Naive thymus-derived CD4-positive, alpha-beta T cell (primary cell): Measurements from ENCODE around the gene COG7. TPM values are rescaled to one million over a fixed set of nuclear protein-coding genes. Genes with fewer than 3 reads are reported as not detected.

Experiments used
- ATAC-seq: fragments of 150-1000 bp; cut with Tn5 transposase; 2 replicates; pipeline ENCODE4 v1.10.0; 2021; ENCODE audit warnings: mild to moderate bottlenecking, moderate library complexity
- CTCF ChIA-PET: fragments of 350-600 bp; sonication (Branson Sonifier 250); formaldehyde crosslinking; loops from one replicate; lab custom pipeline; 2021; ENCODE audit warnings: antibody characterized with exemption; lab: Charles Lee
- POLR2A ChIA-PET: fragments of 350-600 bp; sonication (Branson Sonifier 250); formaldehyde crosslinking; loops from one replicate; lab custom pipeline; 2021; ENCODE audit warnings: antibody characterized with exemption, inconsistent platforms; lab: Charles Lee
- DNase-seq, 9 donors: peaks; one replicate each; pipeline versions ENCODE4 v3.0.0 to v3.0.0-alpha.2; 2020 to 2022; ENCODE audit warnings: mixed read lengths in 1 of 9
- H3K27ac ChIP-seq: one replicate; pipeline ENCODE4 v1.7.0; 2013; ENCODE audit warnings: mild to moderate bottlenecking, low read depth, low read length, moderate library complexity
- H3K27me3 ChIP-seq, 2 donors: one replicate each; pipeline ENCODE4 v1.7.0; 2013; ENCODE audit warnings: low read length in 2 of 2, mild to moderate bottlenecking in 2 of 2, moderate library complexity in 2 of 2; ENCODE audit not compliant: control insufficient read depth in 2 of 2, insufficient read depth in 2 of 2
- H3K36me3 ChIP-seq, 3 experiments: 1 replicate in 2 of 3; 2 replicates in 1 of 3; pipeline ENCODE4 v1.7.0; 2013; ENCODE audit warnings: low read length in 3 of 3, mild to moderate bottlenecking in 3 of 3, moderate library complexity in 1 of 3; ENCODE audit not compliant: insufficient read depth in 3 of 3, control insufficient read depth in 2 of 3
- H3K4me1 ChIP-seq, 2 donors: one replicate each; pipeline ENCODE4 v1.7.0; 2013; ENCODE audit warnings: low read length in 2 of 2, mild to moderate bottlenecking in 2 of 2, moderate library complexity in 1 of 2; ENCODE audit not compliant: control insufficient read depth in 2 of 2, insufficient read depth in 2 of 2
- H3K4me3 ChIP-seq: 2 replicates; pipeline ENCODE4 v1.7.0; 2013; ENCODE audit warnings: mild to moderate bottlenecking, low read length
- H3K9me3 ChIP-seq, 3 experiments: 1 replicate in 2 of 3; 2 replicates in 1 of 3; pipeline ENCODE4 v1.7.0; 2013; ENCODE audit warnings: low read length in 3 of 3; ENCODE audit not compliant: control insufficient read depth in 2 of 3
- H3K27ac Mint-ChIP-seq, 9 donors: one replicate each; pipeline ENCODE4 v1.8.0; 2020 to 2022; ENCODE audit warnings: mixed read lengths in 9 of 9, mild to moderate bottlenecking in 8 of 9, moderate library complexity in 5 of 9, inconsistent platforms in 2 of 9
- H3K27me3 Mint-ChIP-seq, 5 donors: one replicate each; pipeline ENCODE4 v1.8.0; 2021 to 2022; ENCODE audit warnings: mixed read lengths in 5 of 5, mild to moderate bottlenecking in 1 of 5
- H3K36me3 Mint-ChIP-seq, 5 donors: one replicate each; pipeline ENCODE4 v1.8.0; 2020 to 2022; ENCODE audit warnings: mixed read lengths in 5 of 5, mild to moderate bottlenecking in 3 of 5, inconsistent platforms in 1 of 5
- H3K4me1 Mint-ChIP-seq, 7 donors: one replicate each; pipeline ENCODE4 v1.8.0; 2020 to 2022; ENCODE audit warnings: mixed read lengths in 7 of 7, mild to moderate bottlenecking in 3 of 7, inconsistent platforms in 1 of 7
- H3K4me3 Mint-ChIP-seq, 10 donors: one replicate each; pipeline ENCODE4 v1.8.0; 2020 to 2022; ENCODE audit warnings: mild to moderate bottlenecking in 10 of 10, mixed read lengths in 10 of 10, moderate library complexity in 6 of 10, inconsistent platforms in 2 of 10
- H3K9me3 Mint-ChIP-seq, 11 donors: one replicate each; pipeline ENCODE4 v1.8.0; 2020 to 2022; ENCODE audit warnings: mixed read lengths in 11 of 11, mild to moderate bottlenecking in 4 of 11, inconsistent platforms in 1 of 11, moderate library complexity in 1 of 11
- intact Hi-C, 2 donors: fragments of 100-400 bp; cut with micrococcal nuclease; formaldehyde crosslinking; loops; one replicate each; pipeline ENCODE4 v1.15.1; 2023
- polyA plus RNA-seq, 2 donors: library from polyadenylated mRNA; unstranded; fragments of 300-500 nt; fragmentation: Illumina TruSeq; gene quantifications; one replicate each; pipeline ENCODE4 v1.2.3, GENCODE V29; 2021
- total RNA-seq, 6 experiments: library from RNA in 5 of 6; stranded (reverse) in 5 of 6; gene quantifications; 1 replicate in 5 of 6; 2 replicates in 1 of 6; pipeline ENCODE4 v1.2.3 and lab custom pipeline; 2021 to 2026

COG7 gene
- total RNA-seq (10 to 100 TPM; 16.1 to 28.4 (median 22.6) TPM), polyA plus RNA-seq (10 to 100 TPM in 1 of 2 donors, 1 to 10 TPM in 1; 9.6 to 12.9 TPM), total RNA-seq (lab: John Stamatoyannopoulos, UW) (24.2 reads per million, percentile 55 among the genes with 10 or more reads in this experiment)

DNA sequence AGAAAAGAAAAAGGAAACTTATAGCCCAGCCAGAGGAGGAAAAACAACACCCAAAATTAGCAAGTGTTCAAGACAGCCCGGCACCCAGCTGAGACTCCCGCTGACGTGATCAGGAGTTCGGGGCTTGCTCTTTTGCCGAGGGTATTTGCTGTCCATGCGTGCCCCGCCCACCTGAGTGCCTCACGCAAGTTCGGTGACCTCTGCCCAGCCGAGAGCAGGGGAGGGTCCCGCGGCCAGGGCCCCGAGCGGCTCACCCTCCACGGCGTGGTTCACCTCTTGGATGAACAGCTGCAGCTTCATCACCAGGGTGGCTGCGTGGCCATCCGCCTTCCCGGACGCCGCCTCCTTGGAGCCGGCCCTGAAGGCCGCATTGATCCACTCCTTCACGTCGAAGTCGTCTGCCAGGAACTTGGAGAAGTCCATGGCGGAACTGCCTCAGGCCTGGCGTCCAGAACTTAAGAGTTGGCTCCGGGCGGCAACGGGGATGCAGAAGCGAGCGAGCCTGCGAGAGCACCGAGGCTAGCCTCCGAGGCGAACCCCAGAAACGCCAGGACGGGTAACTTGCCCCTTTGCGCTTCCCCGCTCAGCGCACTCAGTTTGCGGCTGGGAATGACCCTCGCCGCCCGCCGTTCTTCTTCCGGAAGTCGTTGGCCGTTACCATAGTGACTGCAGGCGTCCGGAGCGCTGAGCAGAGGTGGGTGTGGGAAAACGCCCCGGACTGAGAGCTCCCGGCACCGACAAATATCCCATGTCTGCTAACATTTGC lies at the start of gene COG7:
TSS of gene COG7 (minus strand) at position 618 of the 766 bp plus-strand sequence. CDS start at position 423, 195 bp downstream.
- H3K27me3 Mint-ChIP-seq, result no peaks in the 10 kb centered on the region
- peak; percentile 94 for ATAC-seq
- no peaks in the 10 kb centered on the region for H3K27me3 ChIP-seq
- peaks cover 0 to 4% (median 0%) of the 10 kb centered on the region in 5 donors for H3K36me3 Mint-ChIP-seq
- peak within 1 kb of the TSS; percentile 88 to 99 (median 93) for H3K4me3 Mint-ChIP-seq
- peaks cover 0 to 7% (median 0%) of the 10 kb centered on the region in 3 experiments for H3K36me3 ChIP-seq
- H3K4me1 Mint-ChIP-seq, result peaks cover 27 to 44% (median 39%) of the 10 kb centered on the region in 7 donors
- H3K9me3 Mint-ChIP-seq, result peaks cover 0 to 1% (median 0%) of the 10 kb centered on the region in 11 donors
- no peaks in the 10 kb centered on the region for H3K9me3 ChIP-seq
- POLR2A ChIA-PET, result interaction anchor here (0.6 to 2.1 kb wide), 5 partner anchors 9 to 1314 kb away, joined by 3 to 6 read pairs (median 3); partner anchors contain the start of gene GGA2
- H3K4me1 ChIP-seq, result peaks cover 9 to 10% of the 10 kb centered on the region in 2 donors
- DNase-seq, result peak; percentile 71 to 88 (median 85)
- H3K27ac Mint-ChIP-seq, result peak within 1 kb of the TSS; percentile 87 to 96 (median 91)
- intact Hi-C loops, result loop anchor here (1.0 to 5.0 kb wide), 7 partner anchors 18 to 1085 kb away; partner anchors contain the start of genes EARS2 (in 2 of the 2), UBFD1 (in 2 of the 2), DCTN5 (in 1 of the 2) and GGA2 (in 1 of the 2)
- peak within 1 kb of the TSS; percentile 92 for H3K4me3 ChIP-seq
- CTCF ChIA-PET, result interaction anchor here (1.6 kb wide), 1 partner anchor 17 kb away, joined by 5 read pairs; no protein-coding TSS in a partner anchor
- peak within 1 kb of the TSS; percentile 78 for H3K27ac ChIP-seq

DNA sequence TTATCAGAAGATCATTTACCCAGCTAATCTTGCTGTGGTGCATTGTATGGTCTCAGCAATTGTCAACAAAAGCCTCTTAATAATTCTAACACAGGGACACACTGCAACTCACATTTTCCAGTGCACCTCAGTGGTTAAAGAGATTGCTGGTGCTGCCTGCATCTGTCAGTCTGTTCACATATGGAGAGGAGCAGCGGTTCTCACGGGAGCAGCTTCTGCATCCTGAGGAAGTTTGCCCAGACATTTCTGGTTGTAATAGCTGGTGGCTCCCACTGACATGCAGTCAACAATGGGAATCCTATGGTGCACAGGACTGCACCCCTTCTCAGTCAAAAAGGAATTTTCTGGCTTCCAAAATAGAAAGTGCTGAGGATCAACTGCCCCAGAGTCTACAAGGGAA lies 49.5 kb upstream of the COG7 start:
- no peak overlapping the region for H3K4me3 ChIP-seq
- POLR2A ChIA-PET, result no interaction called here
- Mint-ChIP-seq H3K27me3 (no peaks in the 10 kb centered on the region), H3K36me3 (peaks cover 0 to 3% (median 0%) of the 10 kb centered on the region in 5 donors), H3K4me3 (no peak overlapping the region), H3K4me1 (peaks cover 40 to 84% (median 72%) of the 10 kb centered on the region in 7 donors), H3K9me3 (no peaks in the 10 kb centered on the region), H3K27ac (no peak overlapping the region)
- H3K27me3 ChIP-seq, result no peaks in the 10 kb centered on the region
- DNase-seq, result no peak
- CTCF ChIA-PET, result no interaction called here
- peaks cover 26 to 37% of the 10 kb centered on the region in 2 donors for H3K4me1 ChIP-seq
- no peak overlapping the region for H3K27ac ChIP-seq
- intact Hi-C loops, result no loop called here
- H3K9me3 ChIP-seq, result no peaks in the 10 kb centered on the region
- no peak for ATAC-seq
- H3K36me3 ChIP-seq, result peaks cover 0 to 14% (median 0%) of the 10 kb centered on the region in 3 experiments

DNA sequence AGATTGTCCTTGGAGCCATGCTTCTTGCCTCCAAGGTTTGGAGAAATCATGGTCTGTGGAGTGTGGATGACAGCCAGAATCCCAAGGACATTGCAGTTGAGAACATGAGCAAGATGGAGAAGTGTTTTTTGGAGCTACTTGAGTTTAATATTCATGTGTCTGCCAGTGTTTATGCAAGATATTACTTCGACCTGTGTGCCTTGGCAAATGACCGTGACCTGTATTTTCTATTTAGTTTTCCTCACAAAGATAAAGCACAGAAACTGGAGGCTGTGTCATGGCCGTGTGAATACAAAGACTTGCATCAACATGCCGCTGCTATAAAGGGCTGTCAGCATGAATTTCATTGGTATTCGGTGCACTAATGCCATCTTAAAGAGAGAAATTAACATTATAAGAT lies 48.3 kb upstream of the COG7 start:
- Histone ChIP-seq H3K27me3 (no peaks in the 10 kb centered on the region), H3K36me3 (peaks cover 0 to 14% (median 0%) of the 10 kb centered on the region in 3 experiments), H3K27ac (no peak overlapping the region), H3K9me3 (no peaks in the 10 kb centered on the region), H3K4me1 (peaks cover 17 to 30% of the 10 kb centered on the region in 2 donors), H3K4me3 (no peak overlapping the region)
- peak overlapping the region in 1 of 9 donors; percentile 26 for H3K27ac Mint-ChIP-seq
- H3K9me3 Mint-ChIP-seq, result no peaks in the 10 kb centered on the region
- H3K4me1 Mint-ChIP-seq, result peaks cover 38 to 79% (median 67%) of the 10 kb centered on the region in 7 donors
- peaks cover 0 to 4% (median 0%) of the 10 kb centered on the region in 5 donors for H3K36me3 Mint-ChIP-seq
- intact Hi-C loops, result no loop called here
- ChIA-PET POLR2A (no interaction called here), CTCF (no interaction called here)
- ATAC-seq (no peak), DNase-seq (no peak)
- H3K4me3 Mint-ChIP-seq, result no peak overlapping the region
- H3K27me3 Mint-ChIP-seq, result no peaks in the 10 kb centered on the region

DNA sequence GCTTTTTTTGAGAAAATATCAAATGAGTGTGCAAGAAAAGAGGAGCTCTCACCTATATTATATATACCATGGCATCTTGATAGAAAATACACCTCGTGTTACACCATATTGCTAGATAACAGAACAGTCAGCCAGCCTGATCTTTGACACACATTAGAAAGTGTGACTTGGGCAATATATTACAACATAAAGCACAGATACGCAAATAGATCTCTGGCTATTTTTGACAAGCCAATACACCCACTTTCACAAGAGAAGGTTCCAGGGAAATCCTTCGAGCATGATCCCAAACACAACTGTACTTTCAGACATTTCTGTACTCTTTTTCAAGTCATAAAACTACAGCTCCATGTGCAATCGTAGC lies 47.9 kb upstream of the COG7 start:
- peaks cover 13 to 25% of the 10 kb centered on the region in 2 donors for H3K4me1 ChIP-seq
- intact Hi-C loops, result no loop called here
- no peak for DNase-seq
- POLR2A ChIA-PET, result no interaction called here
- Mint-ChIP-seq H3K4me3 (no peak overlapping the region), H3K27ac (peak overlapping the region in 2 of 9 donors; percentile 8 to 26), H3K9me3 (no peaks in the 10 kb centered on the region), H3K4me1 (peaks cover 34 to 75% (median 63%) of the 10 kb centered on the region in 7 donors), H3K27me3 (no peaks in the 10 kb centered on the region), H3K36me3 (peaks cover 0 to 4% (median 0%) of the 10 kb centered on the region in 5 donors)
- no peak overlapping the region for H3K4me3 ChIP-seq
- H3K36me3 ChIP-seq, result peaks cover 0 to 15% (median 0%) of the 10 kb centered on the region in 3 experiments
- ATAC-seq, result no peak
- no peaks in the 10 kb centered on the region for H3K9me3 ChIP-seq
- CTCF ChIA-PET, result no interaction called here
- H3K27me3 ChIP-seq, result no peaks in the 10 kb centered on the region
- no peak overlapping the region for H3K27ac ChIP-seq

DNA sequence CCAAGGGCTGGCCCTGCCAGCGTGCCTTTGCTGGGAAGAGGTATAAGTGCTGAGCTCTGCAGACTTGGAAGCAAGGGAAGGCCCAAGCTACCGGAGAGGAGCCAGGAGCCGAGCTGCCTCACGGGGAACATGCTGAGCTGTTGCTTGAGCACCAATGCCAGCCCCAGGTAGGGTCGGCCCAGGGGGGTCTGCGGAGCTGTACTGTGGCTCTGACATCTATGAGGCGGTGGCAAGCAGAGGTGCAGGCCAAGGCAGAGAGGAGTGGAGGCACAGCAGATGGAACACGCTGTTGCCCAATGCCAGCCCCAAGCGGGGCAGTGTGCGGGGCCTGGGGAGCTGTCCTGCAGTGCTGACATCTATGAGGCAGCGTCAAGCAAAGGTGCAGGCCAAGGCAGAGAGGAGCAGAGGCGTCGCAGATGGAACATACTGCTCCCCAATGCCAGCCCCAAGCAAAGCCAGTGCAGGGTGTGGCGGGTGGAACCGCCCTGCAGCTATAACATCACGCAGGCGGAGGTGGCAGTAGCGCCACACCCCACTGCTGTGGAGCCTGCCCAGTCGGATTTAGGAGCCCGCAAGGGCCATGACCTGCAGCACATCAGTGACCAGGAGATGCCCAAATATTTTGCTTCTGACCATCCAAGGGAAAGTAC lies 47.3 kb upstream of the COG7 start:
- Mint-ChIP-seq H3K4me1 (peaks cover 32 to 70% (median 58%) of the 10 kb centered on the region in 7 donors), H3K27me3 (no peaks in the 10 kb centered on the region), H3K9me3 (no peaks in the 10 kb centered on the region), H3K27ac (peak overlapping the region in 2 of 9 donors; percentile 8 to 52), H3K4me3 (no peak overlapping the region), H3K36me3 (peaks cover 0 to 8% (median 0%) of the 10 kb centered on the region in 5 donors)
- H3K36me3 ChIP-seq, result peaks cover 0 to 20% (median 3%) of the 10 kb centered on the region in 3 experiments
- no peak overlapping the region for H3K27ac ChIP-seq
- H3K4me1 ChIP-seq, result peaks cover 9 to 20% of the 10 kb centered on the region in 2 donors
- intact Hi-C loops, result no loop called here
- H3K27me3 ChIP-seq, result no peaks in the 10 kb centered on the region
- ChIA-PET CTCF (no interaction called here), POLR2A (interaction anchor here (0.5 to 0.6 kb wide), 2 partner anchors 9 to 43 kb away, joined by 3 to 7 read pairs; no protein-coding TSS in a partner anchor)
- no peak for ATAC-seq
- no peak for DNase-seq
- H3K9me3 ChIP-seq, result no peaks in the 10 kb centered on the region
- H3K4me3 ChIP-seq, result no peak overlapping the region

DNA sequence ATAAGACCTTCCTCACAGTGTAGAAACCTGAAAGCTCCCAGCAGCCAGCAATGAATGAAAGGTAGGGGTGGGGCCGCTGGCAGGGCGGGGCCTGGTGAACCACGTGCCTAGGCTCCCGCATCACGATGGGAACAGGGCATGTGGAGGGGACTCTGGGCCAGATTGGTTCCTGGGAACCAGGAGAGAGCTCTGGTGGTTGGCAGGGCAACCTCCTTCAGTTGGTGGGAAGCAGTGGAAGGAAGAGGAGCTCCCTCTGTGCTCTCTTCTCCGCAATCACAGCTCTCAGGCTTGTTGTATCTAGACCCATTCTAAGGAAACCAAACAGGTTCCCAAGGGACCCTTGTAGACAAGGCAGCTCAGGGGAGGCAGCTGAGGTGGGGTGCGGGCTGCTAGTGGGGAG lies 46.8 kb upstream of the COG7 start:
- peaks cover 0 to 24% (median 7%) of the 10 kb centered on the region in 3 experiments for H3K36me3 ChIP-seq
- ATAC-seq, result no peak
- H3K4me1 ChIP-seq, result peaks cover 4 to 15% of the 10 kb centered on the region in 2 donors
- H3K27me3 ChIP-seq, result no peaks in the 10 kb centered on the region
- Mint-ChIP-seq H3K36me3 (peaks cover 0 to 13% (median 2%) of the 10 kb centered on the region in 5 donors), H3K9me3 (no peaks in the 10 kb centered on the region), H3K4me3 (no peak overlapping the region), H3K4me1 (peaks cover 28 to 65% (median 53%) of the 10 kb centered on the region in 7 donors), H3K27me3 (no peaks in the 10 kb centered on the region), H3K27ac (peak overlapping the region in 1 of 9 donors; percentile 8)
- intact Hi-C loops, result no loop called here
- ChIA-PET POLR2A (interaction anchor here (0.5 to 0.6 kb wide), 2 partner anchors 8 to 42 kb away, joined by 3 to 7 read pairs; no protein-coding TSS in a partner anchor), CTCF (no interaction called here)
- H3K27ac ChIP-seq, result no peak overlapping the region
- H3K9me3 ChIP-seq, result no peaks in the 10 kb centered on the region
- H3K4me3 ChIP-seq, result no peak overlapping the region
- no peak for DNase-seq
